GM23338 (cell line): ENCODE data around the gene AP2A1. TPM values are rescaled to one million over a fixed set of nuclear protein-coding genes. Genes with fewer than 3 reads are reported as not detected.
A peak's percentile ranks its signal among the peaks of the same experiment; 100 is the strongest.

Experiments
- ATAC-seq: fragments of 200-7000 bp; cut with Tn5 transposase; 3 replicates; pipeline ENCODE4 v1.9.1; 2020
- DNase-seq: peaks from one replicate; pipeline ENCODE4 v3.0.0-alpha.2; 2015; ENCODE audit warnings: low spot score
- H2AFZ ChIP-seq: fragments of 200-600 bp; sonication (generic); 2 replicates; pipeline ENCODE4 v1.8.0; 2016; ENCODE audit warnings: antibody characterized with exemption, mild to moderate bottlenecking, moderate library complexity
- H3F3A ChIP-seq: fragments of 200-600 bp; sonication (generic); replicated peaks from 2 replicates; pipeline ENCODE4 v1.8.0; 2017; ENCODE audit warnings: antibody characterized with exemption, mixed run types, low read depth
- H3K27ac ChIP-seq: fragments of 200-600 bp; sonication (generic); 2 replicates; pipeline ENCODE4 v1.6.1; 2016; ENCODE audit warnings: low read depth
- H3K27me3 ChIP-seq: fragments of 200-600 bp; sonication (generic); 2 replicates; pipeline ENCODE4 v1.8.0; 2016; ENCODE audit warnings: mild to moderate bottlenecking, mixed run types, moderate library complexity; ENCODE audit not compliant: insufficient read depth
- H3K36me3 ChIP-seq: fragments of 200-600 bp; sonication (generic); 2 replicates; pipeline ENCODE4 v1.8.0; 2016; ENCODE audit warnings: mild to moderate bottlenecking; ENCODE audit not compliant: insufficient read depth
- H3K4me1 ChIP-seq: fragments of 200-600 bp; sonication (generic); 2 replicates; pipeline ENCODE4 v1.8.0; 2016; ENCODE audit warnings: mild to moderate bottlenecking, moderate library complexity; ENCODE audit not compliant: insufficient read depth
- H3K4me2 ChIP-seq: fragments of 200-600 bp; sonication (generic); 2 replicates; pipeline ENCODE4 v1.7.1; 2017; ENCODE audit warnings: mixed run types
- H3K4me3 ChIP-seq: fragments of 200-600 bp; sonication (generic); 2 replicates; pipeline ENCODE4 v1.6.1; 2016; ENCODE audit warnings: mixed run types
- H3K79me2 ChIP-seq: fragments of 200-600 bp; sonication (generic); replicated peaks from 2 replicates; pipeline ENCODE4 v1.8.0; 2017; ENCODE audit warnings: mild to moderate bottlenecking; ENCODE audit not compliant: insufficient read depth
- H3K9me2 ChIP-seq: fragments of 200-600 bp; sonication (generic); 2 replicates; pipeline ENCODE4 v1.8.0; 2017; ENCODE audit not compliant: insufficient read depth
- H4K20me1 ChIP-seq: fragments of 200-600 bp; sonication (generic); replicated peaks from 2 replicates; pipeline ENCODE4 v1.8.0; 2017; ENCODE audit warnings: mild to moderate bottlenecking; ENCODE audit not compliant: insufficient read depth
- H3K27ac Mint-ChIP-seq: 2 replicates; pipeline ENCODE4 v1.8.0; 2020; ENCODE audit warnings: inconsistent platforms, mild to moderate bottlenecking, moderate library complexity, mixed read lengths
- H3K27me3 Mint-ChIP-seq: 3 replicates; pipeline ENCODE4 v1.8.0; 2022; ENCODE audit warnings: low read depth, mild to moderate bottlenecking, moderate library complexity, mixed read lengths, inconsistent platforms; ENCODE audit not compliant: insufficient read depth, poor library complexity
- H3K36me3 Mint-ChIP-seq: 3 replicates; pipeline ENCODE4 v1.8.0; 2021; ENCODE audit warnings: low read depth, mild to moderate bottlenecking, inconsistent platforms, moderate library complexity, mixed read lengths
- H3K4me1 Mint-ChIP-seq: 3 replicates; pipeline ENCODE4 v1.8.0; 2020; ENCODE audit warnings: mild to moderate bottlenecking, inconsistent platforms, mixed read lengths
- H3K4me3 Mint-ChIP-seq: 3 replicates; pipeline ENCODE4 v1.8.0; 2021; ENCODE audit warnings: moderate library complexity, mild to moderate bottlenecking, inconsistent platforms, mixed read lengths
- H3K9me3 Mint-ChIP-seq: 3 replicates; pipeline ENCODE4 v1.8.0; 2020; ENCODE audit warnings: moderate library complexity, mild to moderate bottlenecking, inconsistent platforms, mixed read lengths
- CREB1 ChIP-seq: fragments of 250-450 bp; sonication (Bioruptor Pico); IDR thresholded peaks from 2 replicates; pipeline ENCODE4 v1.5.0; 2020; ENCODE audit warnings: low read depth, mild to moderate bottlenecking, moderate library complexity
- EZH2 ChIP-seq: fragments of 200-600 bp; sonication (generic); IDR thresholded peaks from one replicate; pipeline ENCODE4 v1.8.0; 2017; ENCODE audit warnings: antibody characterized with exemption, mild to moderate bottlenecking, low read depth; ENCODE audit not compliant: unreplicated experiment
- EZH2phosphoT487 ChIP-seq: fragments of 200-600 bp; sonication (generic); IDR thresholded peaks from one replicate; pipeline ENCODE4 v1.8.1; 2018; ENCODE audit warnings: antibody characterized with exemption; ENCODE audit not compliant: unreplicated experiment
- JUNB ChIP-seq: IDR thresholded peaks from one replicate; pipeline ENCODE4 v1.6.1; 2016; ENCODE audit warnings: antibody characterized with exemption; ENCODE audit not compliant: unreplicated experiment
- NANOG ChIP-seq: IDR thresholded peaks from 2 replicates; pipeline ENCODE4 v1.6.1; 2016; ENCODE audit warnings: antibody characterized with exemption, borderline replicate concordance
- POLR2AphosphoS5 ChIP-seq: IDR thresholded peaks from 2 replicates; pipeline ENCODE4 v1.6.1; 2016; ENCODE audit warnings: antibody characterized with exemption, low read depth
- STAT1 ChIP-seq: IDR thresholded peaks from one replicate; pipeline ENCODE4 v1.6.1; 2016; ENCODE audit warnings: antibody characterized with exemption; ENCODE audit not compliant: unreplicated experiment
- ZNF114 ChIP-seq: fragments of 250-450 bp; sonication (Bioruptor Pico); IDR thresholded peaks from 2 replicates; pipeline ENCODE4 v1.5.0; 2020; ENCODE audit warnings: mild to moderate bottlenecking, moderate library complexity
- ZNF331 ChIP-seq: fragments of 250-450 bp; sonication (Bioruptor Pico); IDR thresholded peaks from 2 replicates; pipeline ENCODE4 v1.5.0; 2020; ENCODE audit warnings: low read depth, mild to moderate bottlenecking, moderate library complexity
- polyA plus RNA-seq: library from polyadenylated mRNA; unstranded; fragments of >200 nt; fragmentation: Nextera tagmentation; extraction: Ambion mirVana; gene quantifications from 2 replicates; pipeline ENCODE4 v1.2.1, GENCODE V29; 2016
- total RNA-seq: library from RNA; depleted of rRNA; stranded (reverse); fragments of >200 nt; shearing (Covaris generic); gene quantifications from 2 replicates; pipeline ENCODE4 v1.2.3, GENCODE V29; 2014
- TF ChIP-seq, protein P1 (sequence below): fragments of 250-450 bp; sonication (Bioruptor Pico); IDR thresholded peaks from 2 replicates; pipeline ENCODE4 v1.5.0; 2020; ENCODE audit warnings: mild to moderate bottlenecking, moderate library complexity
- TF ChIP-seq, protein P2 (sequence below): IDR thresholded peaks from one replicate; pipeline ENCODE4 v1.6.1; 2018; ENCODE audit warnings: antibody characterized with exemption; ENCODE audit not compliant: unreplicated experiment
- TF ChIP-seq, protein P3 (sequence below), 2 experiments: fragments of 200-600 bp in 1 of 2; sonication (generic) in 1 of 2; conservative IDR thresholded peaks; 2 replicates each; pipeline versions ENCODE4 v1.5.1 to v1.6.1; 2016 to 2017; ENCODE audit warnings: antibody characterized with exemption in 2 of 2, low read depth in 2 of 2, mild to moderate bottlenecking in 2 of 2, moderate library complexity in 1 of 2
- TF ChIP-seq, protein P4 (sequence below): IDR thresholded peaks from 2 replicates; pipeline ENCODE4 v1.6.1; 2016; ENCODE audit warnings: antibody characterized with exemption

Gene AP2A1
- total and polyA plus RNA-seq, 2 experiments from 2014 or later: 34.1 to 129 TPM

DNA sequence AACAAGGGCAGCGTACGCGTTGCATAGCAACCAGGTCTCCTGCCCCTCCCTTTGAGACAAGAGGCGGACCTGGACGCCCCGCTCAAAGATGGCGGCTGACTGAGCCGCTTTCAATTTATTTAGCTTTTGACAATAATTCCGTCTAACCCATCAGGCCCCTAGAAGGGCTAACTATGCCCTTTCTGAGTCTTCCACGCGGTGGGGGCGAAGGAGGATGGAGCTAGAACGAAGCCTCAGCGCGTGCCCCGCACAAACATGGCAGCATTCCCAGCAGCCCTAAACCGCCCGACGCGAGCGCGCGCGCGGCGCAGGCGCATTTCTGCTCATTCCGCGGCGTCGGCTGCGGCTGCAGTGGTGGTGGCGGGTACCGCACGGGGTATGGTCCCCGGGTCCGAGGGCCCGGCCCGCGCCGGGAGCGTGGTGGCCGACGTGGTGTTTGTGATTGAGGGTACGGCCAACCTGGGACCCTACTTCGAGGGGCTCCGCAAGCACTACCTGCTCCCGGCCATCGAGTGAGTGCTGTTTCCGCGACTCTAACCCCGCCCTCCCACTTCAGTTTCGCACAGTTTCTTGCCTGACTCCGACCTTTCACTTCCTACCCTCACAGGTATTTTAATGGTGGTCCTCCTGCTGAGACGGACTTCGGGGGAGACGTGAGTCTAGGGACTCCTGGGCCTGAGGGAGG lies 51.3 kb downstream of the AP2A1 start, which contains the start of gene MED25:
TSS of gene MED25 (plus strand) at position 326 of the 685 bp plus-strand sequence. CDS start at position 379, 53 bp downstream.
- Histone ChIP-seq H4K20me1 (no peaks in the 10 kb centered on the region), H3K9me2 (no peaks in the 10 kb centered on the region), H3K27ac (peak within 1 kb of the TSS; percentile 88), H3K27me3 (no peaks in the 10 kb centered on the region), H3K36me3 (peaks cover under 1% of the 10 kb centered on the region; the same call in 1 of the 2 replicates), H3K4me2 (peak within 1 kb of the TSS; percentile 95), H3K4me1 (peaks cover 4% of the 10 kb centered on the region; the same call in 1 of the 2 replicates), H3K79me2 (peaks cover 25% of the 10 kb centered on the region), H3K4me3 (peak within 1 kb of the TSS; percentile 98), H2AFZ (peak within 1 kb of the TSS; percentile 84), H3F3A (no peaks in the 10 kb centered on the region; the same call in 1 of the 2 replicates)
- ATAC-seq (peak; percentile 87), DNase-seq (peak; percentile 90)
- Mint-ChIP-seq H3K27ac (peak within 1 kb of the TSS; percentile 100), H3K4me1 (peaks cover 11% of the 10 kb centered on the region), H3K27me3 (peaks cover 20% of the 10 kb centered on the region), H3K9me3 (no peaks in the 10 kb centered on the region), H3K36me3 (peaks cover 6% of the 10 kb centered on the region), H3K4me3 (peak within 1 kb of the TSS; percentile 97)
- TF ChIP-seq, protein P1, sequence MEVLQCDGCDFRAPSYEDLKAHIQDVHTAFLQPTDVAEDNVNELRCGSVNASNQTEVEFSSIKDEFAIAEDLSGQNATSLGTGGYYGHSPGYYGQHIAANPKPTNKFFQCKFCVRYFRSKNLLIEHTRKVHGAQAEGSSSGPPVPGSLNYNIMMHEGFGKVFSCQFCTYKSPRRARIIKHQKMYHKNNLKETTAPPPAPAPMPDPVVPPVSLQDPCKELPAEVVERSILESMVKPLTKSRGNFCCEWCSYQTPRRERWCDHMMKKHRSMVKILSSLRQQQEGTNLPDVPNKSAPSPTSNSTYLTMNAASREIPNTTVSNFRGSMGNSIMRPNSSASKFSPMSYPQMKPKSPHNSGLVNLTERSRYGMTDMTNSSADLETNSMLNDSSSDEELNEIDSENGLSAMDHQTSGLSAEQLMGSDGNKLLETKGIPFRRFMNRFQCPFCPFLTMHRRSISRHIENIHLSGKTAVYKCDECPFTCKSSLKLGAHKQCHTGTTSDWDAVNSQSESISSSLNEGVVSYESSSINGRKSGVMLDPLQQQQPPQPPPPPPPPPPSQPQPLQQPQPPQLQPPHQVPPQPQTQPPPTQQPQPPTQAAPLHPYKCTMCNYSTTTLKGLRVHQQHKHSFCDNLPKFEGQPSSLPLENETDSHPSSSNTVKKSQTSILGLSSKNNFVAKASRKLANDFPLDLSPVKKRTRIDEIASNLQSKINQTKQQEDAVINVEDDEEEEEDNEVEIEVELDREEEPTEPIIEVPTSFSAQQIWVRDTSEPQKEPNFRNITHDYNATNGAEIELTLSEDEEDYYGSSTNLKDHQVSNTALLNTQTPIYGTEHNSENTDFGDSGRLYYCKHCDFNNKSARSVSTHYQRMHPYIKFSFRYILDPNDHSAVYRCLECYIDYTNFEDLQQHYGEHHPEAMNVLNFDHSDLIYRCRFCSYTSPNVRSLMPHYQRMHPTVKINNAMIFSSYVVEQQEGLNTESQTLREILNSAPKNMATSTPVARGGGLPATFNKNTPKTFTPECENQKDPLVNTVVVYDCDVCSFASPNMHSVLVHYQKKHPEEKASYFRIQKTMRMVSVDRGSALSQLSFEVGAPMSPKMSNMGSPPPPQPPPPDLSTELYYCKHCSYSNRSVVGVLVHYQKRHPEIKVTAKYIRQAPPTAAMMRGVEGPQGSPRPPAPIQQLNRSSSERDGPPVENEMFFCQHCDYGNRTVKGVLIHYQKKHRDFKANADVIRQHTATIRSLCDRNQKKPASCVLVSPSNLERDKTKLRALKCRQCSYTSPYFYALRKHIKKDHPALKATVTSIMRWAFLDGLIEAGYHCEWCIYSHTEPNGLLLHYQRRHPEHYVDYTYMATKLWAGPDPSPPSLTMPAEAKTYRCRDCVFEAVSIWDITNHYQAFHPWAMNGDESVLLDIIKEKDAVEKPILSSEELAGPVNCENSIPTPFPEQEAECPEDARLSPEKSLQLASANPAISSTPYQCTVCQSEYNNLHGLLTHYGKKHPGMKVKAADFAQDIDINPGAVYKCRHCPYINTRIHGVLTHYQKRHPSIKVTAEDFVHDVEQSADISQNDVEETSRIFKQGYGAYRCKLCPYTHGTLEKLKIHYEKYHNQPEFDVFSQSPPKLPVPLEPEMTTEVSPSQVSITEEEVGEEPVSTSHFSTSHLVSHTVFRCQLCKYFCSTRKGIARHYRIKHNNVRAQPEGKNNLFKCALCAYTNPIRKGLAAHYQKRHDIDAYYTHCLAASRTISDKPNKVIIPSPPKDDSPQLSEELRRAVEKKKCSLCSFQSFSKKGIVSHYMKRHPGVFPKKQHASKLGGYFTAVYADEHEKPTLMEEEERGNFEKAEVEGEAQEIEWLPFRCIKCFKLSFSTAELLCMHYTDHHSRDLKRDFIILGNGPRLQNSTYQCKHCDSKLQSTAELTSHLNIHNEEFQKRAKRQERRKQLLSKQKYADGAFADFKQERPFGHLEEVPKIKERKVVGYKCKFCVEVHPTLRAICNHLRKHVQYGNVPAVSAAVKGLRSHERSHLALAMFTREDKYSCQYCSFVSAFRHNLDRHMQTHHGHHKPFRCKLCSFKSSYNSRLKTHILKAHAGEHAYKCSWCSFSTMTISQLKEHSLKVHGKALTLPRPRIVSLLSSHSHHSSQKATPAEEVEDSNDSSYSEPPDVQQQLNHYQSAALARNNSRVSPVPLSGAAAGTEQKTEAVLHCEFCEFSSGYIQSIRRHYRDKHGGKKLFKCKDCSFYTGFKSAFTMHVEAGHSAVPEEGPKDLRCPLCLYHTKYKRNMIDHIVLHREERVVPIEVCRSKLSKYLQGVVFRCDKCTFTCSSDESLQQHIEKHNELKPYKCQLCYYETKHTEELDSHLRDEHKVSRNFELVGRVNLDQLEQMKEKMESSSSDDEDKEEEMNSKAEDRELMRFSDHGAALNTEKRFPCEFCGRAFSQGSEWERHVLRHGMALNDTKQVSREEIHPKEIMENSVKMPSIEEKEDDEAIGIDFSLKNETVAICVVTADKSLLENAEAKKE (CRISPR knock-in tag): no peak
- TF ChIP-seq, protein P2, sequence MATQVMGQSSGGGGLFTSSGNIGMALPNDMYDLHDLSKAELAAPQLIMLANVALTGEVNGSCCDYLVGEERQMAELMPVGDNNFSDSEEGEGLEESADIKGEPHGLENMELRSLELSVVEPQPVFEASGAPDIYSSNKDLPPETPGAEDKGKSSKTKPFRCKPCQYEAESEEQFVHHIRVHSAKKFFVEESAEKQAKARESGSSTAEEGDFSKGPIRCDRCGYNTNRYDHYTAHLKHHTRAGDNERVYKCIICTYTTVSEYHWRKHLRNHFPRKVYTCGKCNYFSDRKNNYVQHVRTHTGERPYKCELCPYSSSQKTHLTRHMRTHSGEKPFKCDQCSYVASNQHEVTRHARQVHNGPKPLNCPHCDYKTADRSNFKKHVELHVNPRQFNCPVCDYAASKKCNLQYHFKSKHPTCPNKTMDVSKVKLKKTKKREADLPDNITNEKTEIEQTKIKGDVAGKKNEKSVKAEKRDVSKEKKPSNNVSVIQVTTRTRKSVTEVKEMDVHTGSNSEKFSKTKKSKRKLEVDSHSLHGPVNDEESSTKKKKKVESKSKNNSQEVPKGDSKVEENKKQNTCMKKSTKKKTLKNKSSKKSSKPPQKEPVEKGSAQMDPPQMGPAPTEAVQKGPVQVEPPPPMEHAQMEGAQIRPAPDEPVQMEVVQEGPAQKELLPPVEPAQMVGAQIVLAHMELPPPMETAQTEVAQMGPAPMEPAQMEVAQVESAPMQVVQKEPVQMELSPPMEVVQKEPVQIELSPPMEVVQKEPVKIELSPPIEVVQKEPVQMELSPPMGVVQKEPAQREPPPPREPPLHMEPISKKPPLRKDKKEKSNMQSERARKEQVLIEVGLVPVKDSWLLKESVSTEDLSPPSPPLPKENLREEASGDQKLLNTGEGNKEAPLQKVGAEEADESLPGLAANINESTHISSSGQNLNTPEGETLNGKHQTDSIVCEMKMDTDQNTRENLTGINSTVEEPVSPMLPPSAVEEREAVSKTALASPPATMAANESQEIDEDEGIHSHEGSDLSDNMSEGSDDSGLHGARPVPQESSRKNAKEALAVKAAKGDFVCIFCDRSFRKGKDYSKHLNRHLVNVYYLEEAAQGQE: no peak
- TF ChIP-seq ZNF331 (CRISPR knock-in tag): no peak
- TF ChIP-seq NANOG: no peak
- no peak for TF ChIP-seq ZNF114 (CRISPR knock-in tag)
- no peak for TF ChIP-seq EZH2
- TF ChIP-seq POLR2AphosphoS5: peak; percentile 98
- TF ChIP-seq STAT1: no peak
- TF ChIP-seq CREB1 (CRISPR knock-in tag): peak; percentile 5; the same call in 1 of the 2 replicates
- TF ChIP-seq, protein P3, sequence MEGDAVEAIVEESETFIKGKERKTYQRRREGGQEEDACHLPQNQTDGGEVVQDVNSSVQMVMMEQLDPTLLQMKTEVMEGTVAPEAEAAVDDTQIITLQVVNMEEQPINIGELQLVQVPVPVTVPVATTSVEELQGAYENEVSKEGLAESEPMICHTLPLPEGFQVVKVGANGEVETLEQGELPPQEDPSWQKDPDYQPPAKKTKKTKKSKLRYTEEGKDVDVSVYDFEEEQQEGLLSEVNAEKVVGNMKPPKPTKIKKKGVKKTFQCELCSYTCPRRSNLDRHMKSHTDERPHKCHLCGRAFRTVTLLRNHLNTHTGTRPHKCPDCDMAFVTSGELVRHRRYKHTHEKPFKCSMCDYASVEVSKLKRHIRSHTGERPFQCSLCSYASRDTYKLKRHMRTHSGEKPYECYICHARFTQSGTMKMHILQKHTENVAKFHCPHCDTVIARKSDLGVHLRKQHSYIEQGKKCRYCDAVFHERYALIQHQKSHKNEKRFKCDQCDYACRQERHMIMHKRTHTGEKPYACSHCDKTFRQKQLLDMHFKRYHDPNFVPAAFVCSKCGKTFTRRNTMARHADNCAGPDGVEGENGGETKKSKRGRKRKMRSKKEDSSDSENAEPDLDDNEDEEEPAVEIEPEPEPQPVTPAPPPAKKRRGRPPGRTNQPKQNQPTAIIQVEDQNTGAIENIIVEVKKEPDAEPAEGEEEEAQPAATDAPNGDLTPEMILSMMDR (conservative IDR thresholded peaks at IDR 0.05; ENCODE audit: low read depth in 2 of 2): no peak
- no peak for TF ChIP-seq JUNB
- no peak for TF ChIP-seq EZH2phosphoT487
- TF ChIP-seq, protein P4, sequence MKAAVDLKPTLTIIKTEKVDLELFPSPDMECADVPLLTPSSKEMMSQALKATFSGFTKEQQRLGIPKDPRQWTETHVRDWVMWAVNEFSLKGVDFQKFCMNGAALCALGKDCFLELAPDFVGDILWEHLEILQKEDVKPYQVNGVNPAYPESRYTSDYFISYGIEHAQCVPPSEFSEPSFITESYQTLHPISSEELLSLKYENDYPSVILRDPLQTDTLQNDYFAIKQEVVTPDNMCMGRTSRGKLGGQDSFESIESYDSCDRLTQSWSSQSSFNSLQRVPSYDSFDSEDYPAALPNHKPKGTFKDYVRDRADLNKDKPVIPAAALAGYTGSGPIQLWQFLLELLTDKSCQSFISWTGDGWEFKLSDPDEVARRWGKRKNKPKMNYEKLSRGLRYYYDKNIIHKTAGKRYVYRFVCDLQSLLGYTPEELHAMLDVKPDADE: peak; percentile 60
